K562 (cell line): ENCODE data around the gene MSRB2. TPM values are rescaled to one million over a fixed set of nuclear protein-coding genes. Genes with fewer than 3 reads are reported as not detected.

Experiments
- BACH1 ChIP-seq: fragments of 200-800 bp; sonication (Bioruptor generic); IDR thresholded peaks from 2 replicates; pipeline ENCODE4 v1.6.1; 2016; ENCODE audit warnings: missing genetic modification characterization, missing compliant biosample characterization
- CBX5 ChIP-seq: IDR thresholded peaks from 2 replicates; pipeline ENCODE4 v1.6.1; 2014; ENCODE audit warnings: low read depth, borderline replicate concordance
- ELF2 ChIP-seq: fragments of 250-450 bp; sonication (Bioruptor Pico); IDR thresholded peaks from 2 replicates; pipeline ENCODE4 v1.5.0; 2021; ENCODE audit warnings: mild to moderate bottlenecking
- FOXA1 ChIP-seq: fragments of 450-650 bp; IDR thresholded peaks from 2 replicates; pipeline ENCODE4 v1.6.1; 2016; ENCODE audit warnings: mild to moderate bottlenecking, borderline replicate concordance
- FOXP1 ChIP-seq: sonication (generic); formaldehyde crosslinking; IDR thresholded peaks from 2 replicates; pipeline ENCODE4 v1.8.0; 2022; ENCODE audit warnings: mild to moderate bottlenecking, missing genetic modification reagents
- HMG20B ChIP-seq: fragments of 250-450 bp; sonication (Bioruptor Pico); IDR thresholded peaks from 2 replicates; pipeline ENCODE4 v1.5.0; 2021; ENCODE audit warnings: mild to moderate bottlenecking
- LCOR ChIP-seq: sonication (generic); formaldehyde crosslinking; IDR thresholded peaks from 2 replicates; pipeline ENCODE4 v1.8.0; 2022; ENCODE audit warnings: mild to moderate bottlenecking, missing genetic modification reagents
- MAFG ChIP-seq: fragments of 450-650 bp; conservative IDR thresholded peaks from 2 replicates; pipeline ENCODE4 v1.6.1; 2016; ENCODE audit warnings: missing genetic modification characterization, missing compliant biosample characterization
- MEIS2 ChIP-seq: fragments of 450-650 bp; IDR thresholded peaks from 2 replicates; pipeline ENCODE4 v1.6.1; 2014; ENCODE audit warnings: mild to moderate bottlenecking; ENCODE audit not compliant: partially characterized antibody
- NFATC3 ChIP-seq: fragments of 450-650 bp; IDR thresholded peaks from 2 replicates; pipeline ENCODE4 v1.6.1; 2017; ENCODE audit warnings: mild to moderate bottlenecking
- NFXL1 ChIP-seq: fragments of 450-650 bp; formaldehyde crosslinking; IDR thresholded peaks from 2 replicates; pipeline ENCODE4 v1.4.0; 2021; ENCODE audit warnings: mild to moderate bottlenecking
- SIRT6 ChIP-seq: IDR thresholded peaks from one replicate; pipeline ENCODE4 v1.6.1; 2012; ENCODE audit warnings: low read depth, mild to moderate bottlenecking, control low read depth, inconsistent platforms, low read length, moderate library complexity
- SMAD4 ChIP-seq: fragments of 250-450 bp; sonication (Bioruptor Pico); conservative IDR thresholded peaks from 2 replicates; pipeline ENCODE4 v1.8.0; 2021; ENCODE audit warnings: inconsistent platforms, mild to moderate bottlenecking, moderate library complexity
- TBL1XR1 ChIP-seq, 2 experiments: IDR thresholded peaks; 2 replicates each; pipeline ENCODE4 v1.6.1; 2012; ENCODE audit warnings: improper control_type of control experiment in 2 of 2, low read length in 2 of 2, mild to moderate bottlenecking in 1 of 2
- ZBTB11 ChIP-seq, 3 experiments: fragments of 200-800 bp in 1 of 3; fragments of 250-450 bp in 1 of 3; fragments of 450-650 bp in 1 of 3; sonication (Bioruptor Pico) in 1 of 3; sonication (Bioruptor generic) in 1 of 3; formaldehyde crosslinking in 1 of 3; IDR thresholded peaks; 2 replicates each; pipeline versions ENCODE4 v1.6.1 to v1.8.0; 2016 to 2022; ENCODE audit warnings: mild to moderate bottlenecking in 2 of 3, missing genetic modification characterization in 2 of 3, missing compliant biosample characterization in 1 of 3, moderate library complexity in 1 of 3
- ZC3H11A ChIP-seq: IDR thresholded peaks from 2 replicates; pipeline ENCODE4 v1.6.1; 2012; ENCODE audit warnings: low read depth, low read length, improper control_type of control experiment
- ZNF445 ChIP-seq: fragments of 250-450 bp; sonication (Bioruptor Pico); IDR thresholded peaks from 2 replicates; pipeline ENCODE4 v1.4.0; 2020; ENCODE audit warnings: low read depth, mild to moderate bottlenecking, moderate library complexity
- ZNF512 ChIP-seq: IDR thresholded peaks from 2 replicates; pipeline ENCODE4 v1.6.1; 2016; ENCODE audit warnings: missing genetic modification characterization, missing compliant biosample characterization
- ZNF707 ChIP-seq: fragments of 250-450 bp; sonication (Bioruptor Pico); conservative IDR thresholded peaks from 2 replicates; pipeline ENCODE4 v1.8.0; 2022; ENCODE audit warnings: inconsistent platforms, mild to moderate bottlenecking, moderate library complexity
- polyA plus RNA-seq, 8 experiments: library from polyadenylated mRNA; depleted of rRNA in 4 of 8; stranded (reverse) in 5 of 8; unstranded in 3 of 8; fragments of >200 nt; fragmentation: Nextera tagmentation in 2 of 8; fragmentation: Illumina TruSeq in 1 of 8; extraction: Ambion mirVana in 2 of 8; extraction: Trizol in 1 of 8; gene quantifications; 2 replicates each; pipeline versions ENCODE4 v1.2.1 to v1.2.3, GENCODE V29; 2011 to 2014; ENCODE audit warnings: inconsistent platforms in 1 of 8, missing spikeins in 1 of 8
- total RNA-seq, 7 experiments: library from RNA; depleted of rRNA in 6 of 7; stranded (reverse); fragments of >200 nt in 6 of 7; fragmentation: Illumina TruSeq in 2 of 7; extraction: Trizol in 2 of 7; gene quantifications; 2 replicates each; pipeline versions ENCODE4 v1.2.1 to v1.2.3, GENCODE V29; 2011 to 2021; ENCODE audit warnings: low replicate concordance in 1 of 7
- TF ChIP-seq, protein P1 (sequence below): sonication (generic); formaldehyde crosslinking; IDR thresholded peaks from 2 replicates; pipeline ENCODE4 v1.8.1; 2023; ENCODE audit warnings: mild to moderate bottlenecking, missing genetic modification reagents
- TF ChIP-seq, protein P2 (sequence below): fragments of 450-650 bp; formaldehyde crosslinking; IDR thresholded peaks from 2 replicates; pipeline ENCODE4 v1.4.0; 2020; ENCODE audit warnings: mild to moderate bottlenecking, moderate library complexity

MSRB2 gene
- total and polyA plus RNA-seq, 9 of the 15 experiments (the other 6 are each of a cell fraction or from before 2014, with no cell fraction given), result 1.5 to 22.3 (median 5.9) TPM

DNA sequence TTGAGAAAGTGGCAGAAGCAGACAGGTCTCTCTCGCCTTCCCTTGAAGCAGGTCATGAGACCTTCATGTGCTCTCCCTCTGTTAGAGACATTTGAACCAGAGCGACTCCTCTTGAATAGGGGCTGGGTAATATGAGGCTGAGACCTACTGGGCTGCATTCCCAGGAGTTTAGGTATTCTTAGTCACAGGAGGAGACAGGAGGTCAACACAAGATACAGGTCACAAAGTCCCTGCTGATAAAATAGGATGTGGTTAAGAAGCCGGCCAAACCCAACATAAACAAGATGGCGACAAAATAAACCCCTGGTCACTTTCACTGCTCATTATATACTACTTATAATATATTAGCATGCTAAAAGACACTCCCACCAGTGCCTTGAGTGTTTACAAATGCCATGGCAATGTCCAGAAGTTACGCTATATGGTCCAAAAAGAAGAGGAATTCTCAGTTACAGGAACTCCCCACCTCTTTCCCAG is 43.5 kb upstream of the MSRB2 start (continued):
- no peak for TF ChIP-seq ZNF512 (tag)
- TF ChIP-seq SIRT6, result no peak
- no peak for TF ChIP-seq HMG20B (CRISPR knock-in tag)
- TF ChIP-seq ZBTB11 (CRISPR knock-in tag; IDR thresholded peaks at IDR 0.05), result no peak
- peak; percentile 74; the same call in 1 of the 2 replicates for TF ChIP-seq SMAD4 (CRISPR knock-in tag)
- TF ChIP-seq FOXA1, result no peak
- TF ChIP-seq ZNF707 (CRISPR knock-in tag), result no peak
- TF ChIP-seq, protein P1, sequence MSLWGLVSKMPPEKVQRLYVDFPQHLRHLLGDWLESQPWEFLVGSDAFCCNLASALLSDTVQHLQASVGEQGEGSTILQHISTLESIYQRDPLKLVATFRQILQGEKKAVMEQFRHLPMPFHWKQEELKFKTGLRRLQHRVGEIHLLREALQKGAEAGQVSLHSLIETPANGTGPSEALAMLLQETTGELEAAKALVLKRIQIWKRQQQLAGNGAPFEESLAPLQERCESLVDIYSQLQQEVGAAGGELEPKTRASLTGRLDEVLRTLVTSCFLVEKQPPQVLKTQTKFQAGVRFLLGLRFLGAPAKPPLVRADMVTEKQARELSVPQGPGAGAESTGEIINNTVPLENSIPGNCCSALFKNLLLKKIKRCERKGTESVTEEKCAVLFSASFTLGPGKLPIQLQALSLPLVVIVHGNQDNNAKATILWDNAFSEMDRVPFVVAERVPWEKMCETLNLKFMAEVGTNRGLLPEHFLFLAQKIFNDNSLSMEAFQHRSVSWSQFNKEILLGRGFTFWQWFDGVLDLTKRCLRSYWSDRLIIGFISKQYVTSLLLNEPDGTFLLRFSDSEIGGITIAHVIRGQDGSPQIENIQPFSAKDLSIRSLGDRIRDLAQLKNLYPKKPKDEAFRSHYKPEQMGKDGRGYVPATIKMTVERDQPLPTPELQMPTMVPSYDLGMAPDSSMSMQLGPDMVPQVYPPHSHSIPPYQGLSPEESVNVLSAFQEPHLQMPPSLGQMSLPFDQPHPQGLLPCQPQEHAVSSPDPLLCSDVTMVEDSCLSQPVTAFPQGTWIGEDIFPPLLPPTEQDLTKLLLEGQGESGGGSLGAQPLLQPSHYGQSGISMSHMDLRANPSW (CRISPR knock-in tag), result no peak
- TF ChIP-seq LCOR (CRISPR knock-in tag), result 0 out of 2 replicates have a peak, but pooled peaks have one; percentile 47
- peak in 1 of 2 experiments; percentile 64; a peak in 2 of 4 replicates for TF ChIP-seq TBL1XR1 (IDR thresholded peaks at IDR 0.05; ENCODE audit: low read length in 2 of 2)
- no peak for TF ChIP-seq BACH1 (tag)
- no peak for TF ChIP-seq MEIS2
- no peak for TF ChIP-seq NFATC3
- TF ChIP-seq, protein P2, sequence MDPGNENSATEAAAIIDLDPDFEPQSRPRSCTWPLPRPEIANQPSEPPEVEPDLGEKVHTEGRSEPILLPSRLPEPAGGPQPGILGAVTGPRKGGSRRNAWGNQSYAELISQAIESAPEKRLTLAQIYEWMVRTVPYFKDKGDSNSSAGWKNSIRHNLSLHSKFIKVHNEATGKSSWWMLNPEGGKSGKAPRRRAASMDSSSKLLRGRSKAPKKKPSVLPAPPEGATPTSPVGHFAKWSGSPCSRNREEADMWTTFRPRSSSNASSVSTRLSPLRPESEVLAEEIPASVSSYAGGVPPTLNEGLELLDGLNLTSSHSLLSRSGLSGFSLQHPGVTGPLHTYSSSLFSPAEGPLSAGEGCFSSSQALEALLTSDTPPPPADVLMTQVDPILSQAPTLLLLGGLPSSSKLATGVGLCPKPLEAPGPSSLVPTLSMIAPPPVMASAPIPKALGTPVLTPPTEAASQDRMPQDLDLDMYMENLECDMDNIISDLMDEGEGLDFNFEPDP (CRISPR knock-in tag), result no peak
- TF ChIP-seq CBX5, result no peak
- no peak for TF ChIP-seq ELF2 (CRISPR knock-in tag)
- no peak for TF ChIP-seq ZNF445
- TF ChIP-seq MAFG, result no peak
- no peak for TF ChIP-seq ZC3H11A
- 0 out of 2 replicates have a peak, but pooled peaks have one; percentile 60 for TF ChIP-seq FOXP1 (CRISPR knock-in tag)
- no peak for TF ChIP-seq NFXL1 (CRISPR knock-in tag)
